ENCODE measurements around the gene MRTFB.
A peak's percentile ranks its signal among the peaks of the same experiment; 100 is the strongest.

GRCh38 chr16:14070877-14071575 lies at the start of gene MRTFB:
- TF ChIP-seq CTCF (IDR thresholded peaks at IDR 0.05; ENCODE audit: low read depth, low read length) (no peak), POLR2A (IDR thresholded peaks at IDR 0.05; ENCODE audit: extremely low read depth, insufficient read length) (peak; percentile 43), MAX (IDR thresholded peaks at IDR 0.05; ENCODE audit: low read depth, low read length) (no peak), MYC (IDR thresholded peaks at IDR 0.05; ENCODE audit: low read depth, low read length) (no peak)

Data from NB4 (cell line).